GM21576 (cell line): ENCODE measurements around the gene GID8.
"Not testable (repeated sequence)": the region's sequence is repeated elsewhere in the genome, so short reads cannot be mapped to it uniquely, and the experiment has no call there.

Experiments used
- ATAC-seq: cut with Tn5 transposase; IDR thresholded peaks from one replicate; pipeline ENCODE4 v1.9.1; 2021; ENCODE audit warnings: mild to moderate bottlenecking, moderate library complexity; ENCODE audit not compliant: unreplicated experiment

GID8 gene

DNA sequence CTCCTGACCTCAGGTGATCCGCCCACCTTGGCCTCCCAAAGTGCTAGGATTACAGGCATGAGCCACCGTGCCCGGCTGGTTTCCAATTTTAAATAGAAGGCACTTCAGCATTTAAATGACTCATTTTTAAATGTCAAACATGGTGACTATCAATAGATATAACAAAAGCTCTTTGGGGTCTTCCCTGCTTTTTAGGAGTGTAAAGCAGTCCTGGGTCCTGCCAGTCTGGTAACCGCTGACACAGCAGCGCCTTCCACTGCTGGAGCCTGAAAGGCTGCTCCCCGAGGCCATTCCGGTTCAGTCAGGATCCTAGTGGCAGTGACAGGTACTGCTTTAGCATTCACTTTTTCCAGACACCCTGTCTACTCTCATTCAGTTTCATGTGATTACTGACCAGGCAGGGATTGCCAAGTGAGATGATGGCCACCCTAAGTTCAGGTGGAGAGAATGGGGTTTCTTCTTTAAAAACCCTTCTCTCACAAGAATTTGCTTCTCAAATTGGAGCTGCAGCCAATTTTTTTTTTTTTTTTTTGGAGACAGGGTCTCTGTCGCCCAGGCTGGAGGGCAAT is 16.7 kb upstream of the GID8 start:
- ATAC-seq, result no peak

DNA sequence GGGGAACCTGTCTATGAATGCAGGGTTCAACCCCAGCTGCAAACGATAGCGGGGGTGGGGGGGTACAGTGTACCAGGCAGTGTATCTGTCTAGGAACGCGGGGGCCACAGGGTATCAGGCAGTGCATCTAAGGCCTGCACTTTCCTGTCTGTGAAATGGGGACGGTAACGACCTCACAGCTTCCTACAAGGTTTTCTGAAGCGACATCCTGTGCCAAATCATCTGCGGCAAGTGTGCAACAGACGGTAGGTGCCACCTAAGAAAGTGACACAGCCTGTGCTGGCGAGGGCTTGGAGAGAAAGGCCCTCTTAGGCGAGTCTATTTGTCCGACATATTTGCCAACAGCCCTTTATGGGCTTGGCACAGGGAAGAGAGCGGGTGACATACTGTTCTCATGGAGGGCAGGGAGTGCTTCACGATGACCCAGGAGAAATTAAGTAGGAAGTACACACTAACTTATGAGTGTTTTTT is 15.5 kb upstream of the GID8 start:
- no peak for ATAC-seq

DNA sequence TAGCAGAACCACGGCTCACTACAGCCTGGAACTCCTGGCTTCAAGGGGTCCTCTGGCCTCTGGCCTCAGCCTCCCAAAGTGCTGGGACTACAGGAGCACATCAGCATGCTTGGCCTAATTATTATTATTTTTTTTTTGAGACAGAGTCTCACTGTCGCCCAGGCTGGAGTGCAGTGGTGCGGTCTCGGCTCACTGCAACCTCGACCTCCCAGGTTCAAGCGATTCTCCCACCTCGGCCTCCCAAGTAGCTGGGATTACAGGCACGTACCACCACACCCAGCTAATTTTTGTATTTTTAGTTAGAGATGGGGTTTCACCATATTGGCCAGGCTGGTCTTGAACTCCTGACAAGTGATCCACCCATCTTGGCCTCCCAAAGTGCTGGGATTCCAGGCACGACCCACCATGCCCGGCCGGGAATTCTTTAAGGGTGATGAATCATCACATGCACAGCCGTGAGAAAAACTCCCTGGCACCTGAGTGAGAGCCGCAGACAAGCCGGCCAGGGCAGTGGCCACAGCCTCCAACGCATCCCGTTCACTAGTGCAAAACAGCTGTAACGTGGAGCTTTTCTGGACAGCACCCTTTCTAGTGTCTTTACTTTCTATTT is 14.8 kb upstream of the GID8 start:
- ATAC-seq, result not testable (repeated sequence)

DNA sequence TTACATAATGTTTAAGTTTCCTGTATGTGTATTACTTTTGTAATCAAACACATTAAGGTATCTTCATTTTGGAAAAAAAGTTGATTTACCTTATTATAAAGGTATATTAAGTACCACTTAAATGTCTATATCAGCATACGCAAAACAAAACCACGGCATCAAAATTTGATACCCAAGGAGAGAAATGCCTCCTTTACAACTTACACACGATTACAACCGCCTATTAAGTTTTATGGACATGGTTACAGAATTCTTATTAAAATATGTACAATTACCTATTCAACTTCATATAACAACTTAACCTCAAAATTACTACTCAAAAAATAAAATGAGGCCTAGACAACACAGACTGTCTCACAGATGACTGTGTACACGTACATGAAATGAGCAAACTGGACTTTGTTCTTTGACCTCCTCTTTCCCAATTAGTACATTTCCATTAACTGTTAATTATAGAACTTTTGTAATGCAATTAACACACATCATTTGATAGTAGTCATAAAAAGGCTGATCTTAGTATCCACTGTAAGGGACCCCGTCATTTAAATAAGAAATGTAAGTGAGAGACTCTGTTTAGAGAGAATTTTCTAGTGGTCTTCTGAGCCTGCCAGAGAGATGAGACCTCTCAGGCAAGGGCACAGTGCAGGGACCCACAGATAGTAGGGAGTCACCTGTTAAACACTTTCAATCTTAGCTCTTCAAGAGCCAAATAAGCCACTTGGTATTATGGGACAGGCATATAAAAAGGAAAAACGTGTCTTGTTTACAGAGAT is 14.1 kb upstream of the GID8 start:
- no peak for ATAC-seq

DNA sequence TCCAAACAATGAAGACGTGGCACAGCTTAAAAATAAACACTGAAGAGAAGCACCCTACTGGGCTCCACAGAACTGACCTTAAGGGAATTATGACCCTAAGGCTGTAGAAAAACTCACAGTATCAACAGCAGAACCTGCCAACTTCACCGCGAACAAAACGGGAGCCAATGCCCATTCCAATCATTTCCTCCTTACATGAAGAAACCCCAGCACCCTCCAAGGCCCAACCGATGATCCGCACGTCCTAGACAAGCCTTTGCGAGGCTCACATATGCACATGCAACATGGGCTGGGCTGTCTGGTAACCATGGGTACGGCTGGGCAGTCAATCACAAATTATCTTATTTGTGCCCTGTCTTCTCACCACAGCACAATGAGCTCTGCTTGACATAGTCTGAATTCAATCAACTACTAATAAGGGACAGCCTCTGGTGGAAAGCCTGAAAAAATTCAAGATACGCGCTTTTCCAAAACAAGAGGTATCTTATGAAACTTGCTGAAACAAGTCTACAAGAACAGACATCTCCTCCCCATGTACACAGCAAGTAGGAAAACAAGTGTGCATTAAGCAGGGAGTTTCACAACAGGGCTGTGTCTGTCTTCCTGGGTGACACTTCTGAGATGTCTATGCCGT is 13.4 kb upstream of the GID8 start:
- no peak for ATAC-seq

DNA sequence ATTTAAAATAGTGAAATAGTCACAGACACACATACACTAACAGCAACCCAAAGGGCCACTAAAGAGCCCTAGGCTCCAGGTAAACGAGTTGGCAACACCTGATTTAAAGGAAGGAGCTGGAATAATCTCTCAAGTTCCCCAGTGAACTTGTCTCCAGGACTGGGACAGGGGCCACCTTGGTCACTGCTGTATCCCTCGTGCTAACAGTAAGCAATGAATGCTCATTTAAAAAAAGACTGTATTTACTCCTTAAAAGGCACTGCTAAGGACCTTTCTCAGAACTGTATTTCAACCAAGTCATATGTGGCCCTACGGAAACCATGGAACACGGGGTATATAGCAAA is 12.9 kb upstream of the GID8 start:
- no peak for ATAC-seq

DNA sequence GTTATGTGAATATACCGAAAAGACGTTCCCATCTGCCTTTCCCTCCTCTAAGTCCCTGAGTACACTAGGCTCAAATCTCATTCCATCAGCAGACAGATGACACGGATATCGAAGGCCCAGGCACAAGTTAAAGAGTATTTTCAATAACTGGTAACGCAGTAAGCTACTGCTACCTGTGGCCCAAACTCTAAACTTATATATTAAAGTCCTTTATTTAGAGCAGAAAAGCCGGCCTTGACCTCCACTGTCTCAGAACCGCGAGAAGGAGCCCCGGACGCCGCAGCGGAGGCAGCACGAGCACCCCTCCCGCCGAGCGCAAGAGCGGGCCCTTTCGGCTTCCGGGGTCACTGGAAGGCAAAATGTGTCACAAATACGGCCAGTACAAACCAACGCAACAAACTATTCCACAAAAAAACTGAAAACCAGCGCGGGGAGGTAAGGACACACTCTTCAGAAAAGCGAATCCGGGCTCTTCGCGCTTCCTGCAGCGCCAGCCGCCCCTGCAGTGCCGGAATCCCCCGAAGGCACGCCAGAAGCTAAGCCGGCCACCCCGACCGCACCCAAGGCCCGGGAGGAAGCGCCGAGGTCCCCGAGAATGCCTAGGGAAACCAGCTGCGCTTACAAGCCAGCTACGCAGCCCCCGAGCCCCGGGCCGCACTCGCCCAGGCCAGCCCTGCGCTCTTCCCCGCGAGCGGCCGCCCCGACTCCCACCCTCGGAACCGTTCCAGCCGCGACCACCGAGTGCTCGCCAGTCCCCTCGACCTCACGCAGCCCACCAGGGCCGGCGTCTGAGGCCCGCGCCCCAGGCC is 12.3 kb upstream of the GID8 start:
- ATAC-seq, result peak; percentile 13

DNA sequence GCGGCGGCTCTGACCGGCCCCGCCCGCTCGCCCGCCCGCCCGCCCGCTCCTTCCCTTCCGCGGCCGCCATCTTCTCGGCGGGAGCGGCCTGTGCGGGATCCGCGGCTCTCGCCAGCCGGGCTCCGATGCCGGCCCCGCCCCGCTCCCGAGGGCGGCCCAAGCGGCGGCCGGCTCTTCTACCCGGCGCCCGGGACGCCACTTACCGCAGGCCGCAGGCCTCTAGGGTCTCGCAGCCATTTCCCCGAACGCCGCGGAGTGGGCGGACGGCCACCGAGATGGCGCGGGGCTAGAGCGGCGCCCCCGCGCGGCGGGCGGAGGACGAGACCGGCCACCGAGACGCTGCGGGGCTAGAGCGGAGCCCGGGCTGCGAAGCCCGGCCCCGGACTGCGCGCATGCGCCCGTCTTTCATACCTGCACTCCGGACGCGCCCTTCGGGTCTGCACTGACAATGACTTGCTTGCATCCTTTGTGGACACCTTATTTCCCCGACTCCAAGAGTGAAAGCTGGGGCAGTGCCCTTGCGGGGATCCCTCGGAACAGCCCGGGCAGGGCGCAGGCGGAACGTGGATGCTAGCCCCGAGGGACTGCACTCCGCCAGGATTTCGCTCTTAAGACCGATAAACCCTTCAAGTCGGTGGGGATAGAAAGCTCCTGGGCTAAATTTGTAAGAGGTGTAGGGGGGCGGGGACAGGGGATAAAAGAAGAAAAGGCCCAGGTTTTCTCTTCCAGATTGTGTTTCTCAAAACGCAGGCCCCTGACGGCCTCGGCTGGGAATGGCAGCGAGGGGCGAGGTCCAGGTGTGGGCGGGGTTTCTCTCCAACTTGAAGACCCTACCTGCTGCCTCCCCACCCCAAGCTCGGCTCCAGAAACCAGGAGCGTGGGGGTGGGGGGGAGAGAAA is 11.5 kb upstream of the GID8 start, which contains the start of gene DIDO1:
DIDO1 (minus strand) TSS at position 277 of the 899 bp plus-strand sequence.
- ATAC-seq, result peak; percentile 62

DNA sequence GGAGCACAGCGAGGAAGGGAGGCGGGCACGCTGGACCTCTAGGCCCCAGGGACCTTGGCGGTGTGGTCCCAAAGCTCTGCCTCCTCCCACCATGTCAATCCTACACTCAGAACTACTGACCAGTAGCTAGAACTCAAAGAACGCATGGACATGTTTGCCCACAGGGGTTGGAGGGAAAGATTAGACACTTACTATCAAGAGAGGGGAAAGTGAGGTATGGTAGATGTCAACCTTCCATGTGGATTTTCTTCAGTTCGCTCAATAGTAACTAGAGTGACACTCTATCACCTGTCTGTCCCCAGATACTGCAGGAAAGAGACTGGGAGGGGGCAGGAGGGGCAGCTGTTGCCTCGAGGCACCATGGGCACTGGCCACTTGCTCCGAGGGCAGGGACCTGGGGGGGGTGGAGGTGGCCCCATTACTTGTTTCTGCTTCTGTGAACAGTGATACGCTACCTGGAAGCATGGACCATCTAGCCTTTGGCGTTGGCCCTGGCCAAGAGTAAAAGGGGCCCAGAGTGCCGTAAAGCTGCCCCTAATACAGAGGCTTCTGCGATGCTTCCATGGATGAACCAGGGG is 10.7 kb upstream of the GID8 start:
- no peak for ATAC-seq

DNA sequence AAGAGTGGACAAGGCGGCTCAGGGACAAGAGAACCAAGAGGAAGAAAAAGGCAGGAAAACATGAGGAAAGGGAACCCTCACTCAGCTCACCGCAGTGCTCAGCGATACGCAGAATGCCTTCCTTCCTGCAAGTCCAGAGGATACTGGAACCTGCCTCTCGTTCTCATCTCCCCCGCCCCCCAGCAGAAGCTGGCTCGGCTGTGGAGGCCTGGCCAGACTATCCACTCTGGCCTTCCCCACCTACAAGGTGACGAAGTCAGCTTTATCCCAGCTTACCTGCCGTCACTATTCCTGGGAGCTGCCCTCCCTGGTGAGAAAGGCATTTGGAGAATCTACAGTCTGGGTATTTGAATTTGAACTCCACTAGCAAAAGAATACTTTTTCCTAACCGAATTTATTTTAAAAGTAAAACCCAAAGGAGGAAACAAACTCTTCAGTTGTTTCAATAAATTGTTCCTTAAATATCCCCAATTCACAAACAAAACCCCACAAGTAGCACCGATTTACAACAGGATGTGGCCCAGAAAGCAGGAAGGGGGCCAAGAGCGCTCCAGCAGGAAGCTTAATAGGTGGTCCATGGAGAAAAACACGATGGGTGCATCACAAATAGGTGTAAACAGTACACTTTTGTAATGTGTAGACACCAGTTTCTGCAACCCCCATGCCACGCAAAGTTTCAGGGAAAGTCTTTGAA is 9.6 kb upstream of the GID8 start:
- ATAC-seq, result no peak

DNA sequence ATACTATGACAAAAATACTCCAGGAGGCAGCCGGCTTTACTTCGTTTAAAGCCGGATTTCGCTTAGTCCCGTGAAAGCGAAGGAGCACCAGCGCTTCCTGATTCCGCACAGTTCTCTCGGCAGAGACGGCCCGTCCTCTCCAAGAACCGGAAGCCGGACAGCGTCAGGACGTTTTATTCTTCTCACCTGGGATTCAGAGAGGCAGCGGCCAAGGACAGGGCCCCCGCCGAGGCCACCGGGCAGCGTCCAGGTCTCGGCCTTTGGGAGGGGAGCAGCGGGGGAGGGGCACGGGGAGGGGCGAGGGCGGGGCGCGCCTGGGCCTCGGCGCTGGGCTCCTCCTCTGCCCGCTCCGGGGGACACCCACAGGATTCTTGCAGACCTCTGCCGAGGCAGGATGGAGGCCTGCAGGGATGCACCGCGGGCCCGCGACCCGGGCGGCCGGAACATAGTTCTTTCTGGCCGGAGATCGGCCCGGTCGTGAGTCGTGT is 8.9 kb upstream of the GID8 start:
- no peak for ATAC-seq

DNA sequence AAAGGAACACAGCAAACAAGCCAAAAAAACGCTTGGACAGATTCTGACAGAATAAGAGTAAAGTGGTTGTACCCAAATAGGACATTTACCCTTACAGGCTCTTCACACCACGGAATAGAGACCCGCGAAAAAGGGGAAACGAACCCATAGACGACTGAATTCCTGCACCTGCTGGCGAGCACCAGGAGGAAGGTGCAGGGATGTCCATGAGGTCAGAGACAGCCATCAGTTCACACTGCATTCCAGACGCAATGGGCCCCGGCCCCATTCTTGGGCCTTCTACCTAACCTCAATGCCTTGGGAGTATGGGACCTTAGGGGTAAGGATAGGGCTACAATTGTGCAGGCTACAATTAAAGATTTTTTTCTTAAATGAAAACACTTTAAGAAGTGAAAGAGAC is 6.5 kb upstream of the GID8 start:
- no peak for ATAC-seq

DNA sequence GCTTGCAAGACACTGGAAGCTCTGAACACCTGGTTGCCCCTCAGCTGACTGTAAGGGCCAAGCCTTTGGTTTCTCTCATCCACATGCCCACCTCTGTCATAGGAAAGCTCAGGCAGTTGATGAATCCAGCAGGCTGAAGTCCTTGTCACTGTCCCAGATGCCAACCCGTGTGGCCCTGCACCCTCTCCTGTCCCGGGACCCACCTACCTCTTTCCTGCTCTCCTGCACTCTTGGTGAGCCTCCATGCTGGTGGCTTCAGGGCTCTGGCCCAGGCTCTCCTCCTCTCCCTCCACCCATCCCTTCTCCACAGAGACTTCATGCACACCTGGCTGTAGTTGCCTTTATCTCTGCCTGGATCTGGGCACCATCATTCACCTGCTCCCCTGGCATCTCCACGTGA is 4.0 kb upstream of the GID8 start:
- no peak for ATAC-seq

DNA sequence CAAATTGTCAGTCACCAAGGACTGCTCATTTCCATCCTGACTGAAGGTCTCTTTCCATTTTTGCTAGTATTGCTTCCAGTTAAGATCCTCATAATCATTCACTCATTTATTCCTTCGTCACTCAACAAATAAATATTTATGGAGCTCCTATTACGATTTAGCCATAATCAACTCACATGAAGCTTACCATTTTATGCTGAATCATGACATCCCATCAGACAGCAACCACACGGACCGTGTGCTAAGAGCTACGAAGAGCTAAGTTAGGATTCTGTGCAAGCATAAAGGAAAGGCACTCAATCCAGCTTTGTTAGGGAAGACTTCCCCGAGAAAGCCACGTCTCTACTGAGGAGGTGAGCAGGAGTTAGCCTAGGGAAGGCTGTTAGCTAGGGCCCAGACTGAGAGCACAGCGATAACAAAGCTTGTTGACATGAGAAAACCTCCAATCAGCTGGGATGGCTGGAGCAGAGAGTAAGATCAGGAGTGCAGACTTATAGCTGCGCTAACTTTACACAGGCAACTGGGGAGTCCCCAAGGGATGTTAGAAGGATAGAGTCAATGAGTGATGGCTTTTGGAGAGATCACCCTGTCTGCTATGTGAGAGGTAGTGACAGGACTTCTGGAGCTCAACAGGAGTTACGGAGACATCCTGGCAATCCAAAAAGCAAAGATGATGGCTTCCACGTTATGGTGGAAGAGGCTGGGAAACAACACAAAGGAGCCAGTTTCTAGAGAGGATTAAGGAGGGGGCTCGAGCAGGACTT is 2.6 kb upstream of the GID8 start:
- no peak for ATAC-seq

DNA sequence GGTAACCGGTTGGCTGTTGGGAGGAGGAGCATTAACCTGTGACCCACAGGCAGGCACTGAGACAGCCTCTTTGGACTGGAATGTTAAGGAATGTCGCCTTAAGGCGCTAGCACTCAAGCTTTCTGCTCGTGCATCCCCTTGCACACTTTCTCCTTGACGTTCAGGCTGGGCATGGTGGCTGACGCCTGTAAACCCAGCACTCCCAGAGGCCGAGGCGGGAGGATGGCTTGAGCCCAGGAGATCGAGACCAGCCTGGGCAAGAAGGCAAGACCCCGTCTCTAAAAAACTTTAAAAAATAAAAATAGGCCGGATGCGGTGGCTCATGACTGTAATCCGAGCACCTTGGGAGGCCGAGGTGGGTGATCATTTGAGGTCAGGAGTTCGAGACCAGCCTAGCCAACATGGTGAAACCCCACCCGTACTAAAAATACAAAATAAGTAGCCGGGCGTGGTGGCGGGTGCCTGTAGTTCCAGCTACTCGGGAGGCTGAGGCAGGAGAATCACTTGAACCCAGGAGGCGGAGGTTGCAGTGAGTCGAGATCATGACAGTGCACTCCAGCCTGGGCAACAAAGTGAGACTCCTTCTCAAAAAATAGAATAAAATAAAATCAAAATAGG is 1.9 kb upstream of the GID8 start:
- ATAC-seq, result no peak

DNA sequence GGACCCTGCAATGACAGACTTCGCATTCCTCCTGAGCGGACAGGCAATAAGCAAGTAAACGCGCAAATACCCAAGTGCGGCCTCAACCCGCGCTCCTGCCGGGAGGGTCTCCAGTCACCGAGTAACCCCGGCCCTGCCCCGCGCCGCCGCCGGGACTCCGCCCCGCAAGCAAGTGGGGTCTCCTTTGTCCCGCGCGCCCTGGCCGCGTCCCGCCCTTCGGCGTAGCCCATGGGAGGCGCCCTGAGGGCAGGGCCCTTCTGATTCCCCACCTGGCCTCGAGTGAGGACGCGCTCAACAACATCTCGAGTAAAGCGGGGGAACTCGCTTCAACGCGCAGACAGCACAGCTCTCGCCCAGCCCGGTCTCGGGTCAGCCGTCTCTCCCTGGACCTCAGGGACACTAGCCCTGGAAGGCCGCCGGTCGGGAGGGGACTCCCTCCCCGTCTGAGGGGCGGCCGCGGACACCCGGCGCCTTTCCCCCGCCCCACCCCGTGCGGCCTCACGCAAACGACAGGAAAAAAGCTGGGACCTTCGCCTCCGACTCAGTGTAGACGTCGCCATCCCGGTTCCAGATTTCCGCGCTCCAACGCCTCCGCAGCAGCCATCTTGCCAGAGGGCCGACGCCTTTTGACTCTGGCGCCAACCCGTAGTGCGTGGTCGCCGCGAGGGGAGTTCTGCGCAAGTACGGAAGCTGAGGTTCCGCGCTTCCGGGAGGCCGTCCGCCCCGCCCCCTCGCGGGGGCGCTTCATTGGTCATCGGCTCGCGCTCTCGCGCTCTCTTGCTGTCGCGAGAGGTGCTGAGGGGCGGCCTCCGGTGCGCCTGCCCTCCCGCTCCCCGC is 461 bp upstream of the GID8 start:
- peak; percentile 81 for ATAC-seq

DNA sequence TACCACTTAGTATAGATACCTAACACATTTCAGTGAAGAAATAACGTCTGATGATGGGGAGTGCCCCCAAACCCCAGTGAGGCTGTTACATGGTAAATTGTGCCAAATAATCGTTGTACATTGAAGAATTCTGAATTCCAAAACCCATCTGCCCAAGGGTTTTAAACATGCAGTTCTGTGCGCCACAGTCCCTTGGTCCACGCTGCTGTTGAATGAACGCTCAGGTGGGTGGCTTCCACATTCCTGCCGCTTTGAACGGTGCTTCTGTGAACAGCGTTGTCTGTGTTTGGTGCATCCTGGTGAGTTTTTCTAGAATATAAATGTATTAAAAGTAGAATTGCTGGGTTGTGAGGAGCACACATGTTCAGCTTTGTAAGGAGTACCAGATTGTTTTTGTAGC is 2.9 kb downstream of the GID8 start:
- no peak for ATAC-seq
